ENCODE data around the gene CNTLN. TPM values are rescaled to one million over a fixed set of nuclear protein-coding genes. Genes with fewer than 3 reads are reported as not detected.

The CNTLN gene
- total and polyA plus RNA-seq, 2 experiments from 2014 or later, result 17.7 to 21.8 TPM

DNA sequence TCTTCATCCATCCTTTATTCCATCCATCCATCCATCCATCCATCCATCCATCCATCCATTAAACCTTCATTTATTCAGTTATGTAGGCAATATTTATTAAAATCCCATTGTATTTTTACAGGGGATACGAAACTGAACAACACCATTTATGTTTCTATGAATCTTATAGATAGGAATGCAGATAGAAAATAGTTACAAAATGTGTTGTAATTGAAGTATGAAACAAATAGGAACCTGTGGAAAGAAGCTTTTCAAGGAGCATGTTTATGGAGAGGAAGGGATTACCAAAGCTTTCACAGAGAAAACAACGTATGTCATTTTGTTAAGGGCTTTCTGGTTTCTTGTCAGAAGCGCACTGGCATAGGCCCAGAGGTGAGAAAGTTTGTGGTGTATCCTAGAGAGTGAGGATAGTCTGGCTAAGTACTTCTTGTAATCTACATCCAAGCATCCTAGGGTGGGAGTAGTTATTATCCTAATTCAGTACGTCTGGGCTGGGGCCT lies 184.0 kb downstream of the CNTLN start (continued):
- TF ChIP-seq, protein P1, sequence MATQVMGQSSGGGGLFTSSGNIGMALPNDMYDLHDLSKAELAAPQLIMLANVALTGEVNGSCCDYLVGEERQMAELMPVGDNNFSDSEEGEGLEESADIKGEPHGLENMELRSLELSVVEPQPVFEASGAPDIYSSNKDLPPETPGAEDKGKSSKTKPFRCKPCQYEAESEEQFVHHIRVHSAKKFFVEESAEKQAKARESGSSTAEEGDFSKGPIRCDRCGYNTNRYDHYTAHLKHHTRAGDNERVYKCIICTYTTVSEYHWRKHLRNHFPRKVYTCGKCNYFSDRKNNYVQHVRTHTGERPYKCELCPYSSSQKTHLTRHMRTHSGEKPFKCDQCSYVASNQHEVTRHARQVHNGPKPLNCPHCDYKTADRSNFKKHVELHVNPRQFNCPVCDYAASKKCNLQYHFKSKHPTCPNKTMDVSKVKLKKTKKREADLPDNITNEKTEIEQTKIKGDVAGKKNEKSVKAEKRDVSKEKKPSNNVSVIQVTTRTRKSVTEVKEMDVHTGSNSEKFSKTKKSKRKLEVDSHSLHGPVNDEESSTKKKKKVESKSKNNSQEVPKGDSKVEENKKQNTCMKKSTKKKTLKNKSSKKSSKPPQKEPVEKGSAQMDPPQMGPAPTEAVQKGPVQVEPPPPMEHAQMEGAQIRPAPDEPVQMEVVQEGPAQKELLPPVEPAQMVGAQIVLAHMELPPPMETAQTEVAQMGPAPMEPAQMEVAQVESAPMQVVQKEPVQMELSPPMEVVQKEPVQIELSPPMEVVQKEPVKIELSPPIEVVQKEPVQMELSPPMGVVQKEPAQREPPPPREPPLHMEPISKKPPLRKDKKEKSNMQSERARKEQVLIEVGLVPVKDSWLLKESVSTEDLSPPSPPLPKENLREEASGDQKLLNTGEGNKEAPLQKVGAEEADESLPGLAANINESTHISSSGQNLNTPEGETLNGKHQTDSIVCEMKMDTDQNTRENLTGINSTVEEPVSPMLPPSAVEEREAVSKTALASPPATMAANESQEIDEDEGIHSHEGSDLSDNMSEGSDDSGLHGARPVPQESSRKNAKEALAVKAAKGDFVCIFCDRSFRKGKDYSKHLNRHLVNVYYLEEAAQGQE (IDR thresholded peaks at IDR 0.05; ENCODE audit: unreplicated experiment), result no peak
- no peak for TF ChIP-seq ZNF114 (CRISPR knock-in tag; IDR thresholded peaks at IDR 0.05)
- TF ChIP-seq EZH2phosphoT487 (IDR thresholded peaks at IDR 0.05; ENCODE audit: unreplicated experiment), result no peak
- TF ChIP-seq CREB1 (CRISPR knock-in tag; IDR thresholded peaks at IDR 0.05; ENCODE audit: low read depth), result no peak

DNA sequence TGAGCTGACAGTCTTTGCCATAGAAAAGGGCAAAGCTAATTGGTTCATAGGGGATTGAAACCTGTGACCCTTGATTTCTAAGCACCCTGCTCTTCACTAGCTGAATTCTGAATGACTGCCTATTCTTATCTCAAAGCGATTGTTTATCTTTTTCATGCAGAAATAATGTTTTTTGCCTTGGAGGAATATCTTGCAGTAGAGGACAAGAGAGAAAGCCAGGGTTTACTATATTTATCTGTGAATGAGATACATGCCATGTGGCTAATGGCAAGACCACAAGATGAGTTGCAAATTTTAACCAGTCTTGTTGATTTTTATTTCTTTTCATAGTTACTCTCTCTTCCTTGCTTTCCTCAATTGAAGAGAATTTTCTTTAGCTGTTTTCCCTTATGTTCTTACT lies 185.0 kb downstream of the CNTLN start:
- H3K36me3 Mint-ChIP-seq (ENCODE audit: low read depth), result no peaks in the 10 kb centered on the region
- no peaks in the 10 kb centered on the region for H3K9me3 Mint-ChIP-seq
- Histone ChIP-seq H4K20me1 (replicated peaks; ENCODE audit: insufficient read depth) (no peaks in the 10 kb centered on the region), H3K27ac (ENCODE audit: low read depth) (no peak overlapping the region), H3K4me3 (no peak overlapping the region), H2AFZ (no peak overlapping the region), H3K27me3 (ENCODE audit: insufficient read depth) (no peaks in the 10 kb centered on the region), H3F3A (replicated peaks; ENCODE audit: low read depth) (no peaks in the 10 kb centered on the region), H3K79me2 (replicated peaks; ENCODE audit: insufficient read depth) (no peaks in the 10 kb centered on the region), H3K4me2 (no peak overlapping the region), H3K9me2 (ENCODE audit: insufficient read depth) (no peaks in the 10 kb centered on the region), H3K4me1 (ENCODE audit: insufficient read depth) (peaks cover 3% of the 10 kb centered on the region; the same call in 1 of the 2 replicates), H3K36me3 (ENCODE audit: insufficient read depth) (no peaks in the 10 kb centered on the region)
- no peak for ATAC-seq
- no peaks in the 10 kb centered on the region for H3K27me3 Mint-ChIP-seq (ENCODE audit: insufficient read depth, low read depth, poor library complexity)
- H3K4me3 Mint-ChIP-seq, result no peak overlapping the region
- TF ChIP-seq JUNB (IDR thresholded peaks at IDR 0.05; ENCODE audit: unreplicated experiment) (no peak), ZNF114 (CRISPR knock-in tag; IDR thresholded peaks at IDR 0.05) (no peak), EZH2phosphoT487 (IDR thresholded peaks at IDR 0.05; ENCODE audit: unreplicated experiment) (no peak)
- TF ChIP-seq, protein P2, sequence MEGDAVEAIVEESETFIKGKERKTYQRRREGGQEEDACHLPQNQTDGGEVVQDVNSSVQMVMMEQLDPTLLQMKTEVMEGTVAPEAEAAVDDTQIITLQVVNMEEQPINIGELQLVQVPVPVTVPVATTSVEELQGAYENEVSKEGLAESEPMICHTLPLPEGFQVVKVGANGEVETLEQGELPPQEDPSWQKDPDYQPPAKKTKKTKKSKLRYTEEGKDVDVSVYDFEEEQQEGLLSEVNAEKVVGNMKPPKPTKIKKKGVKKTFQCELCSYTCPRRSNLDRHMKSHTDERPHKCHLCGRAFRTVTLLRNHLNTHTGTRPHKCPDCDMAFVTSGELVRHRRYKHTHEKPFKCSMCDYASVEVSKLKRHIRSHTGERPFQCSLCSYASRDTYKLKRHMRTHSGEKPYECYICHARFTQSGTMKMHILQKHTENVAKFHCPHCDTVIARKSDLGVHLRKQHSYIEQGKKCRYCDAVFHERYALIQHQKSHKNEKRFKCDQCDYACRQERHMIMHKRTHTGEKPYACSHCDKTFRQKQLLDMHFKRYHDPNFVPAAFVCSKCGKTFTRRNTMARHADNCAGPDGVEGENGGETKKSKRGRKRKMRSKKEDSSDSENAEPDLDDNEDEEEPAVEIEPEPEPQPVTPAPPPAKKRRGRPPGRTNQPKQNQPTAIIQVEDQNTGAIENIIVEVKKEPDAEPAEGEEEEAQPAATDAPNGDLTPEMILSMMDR (conservative IDR thresholded peaks at IDR 0.05; ENCODE audit: low read depth in 2 of 2), result no peak
- TF ChIP-seq, protein P3, sequence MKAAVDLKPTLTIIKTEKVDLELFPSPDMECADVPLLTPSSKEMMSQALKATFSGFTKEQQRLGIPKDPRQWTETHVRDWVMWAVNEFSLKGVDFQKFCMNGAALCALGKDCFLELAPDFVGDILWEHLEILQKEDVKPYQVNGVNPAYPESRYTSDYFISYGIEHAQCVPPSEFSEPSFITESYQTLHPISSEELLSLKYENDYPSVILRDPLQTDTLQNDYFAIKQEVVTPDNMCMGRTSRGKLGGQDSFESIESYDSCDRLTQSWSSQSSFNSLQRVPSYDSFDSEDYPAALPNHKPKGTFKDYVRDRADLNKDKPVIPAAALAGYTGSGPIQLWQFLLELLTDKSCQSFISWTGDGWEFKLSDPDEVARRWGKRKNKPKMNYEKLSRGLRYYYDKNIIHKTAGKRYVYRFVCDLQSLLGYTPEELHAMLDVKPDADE (IDR thresholded peaks at IDR 0.05), result no peak
- H3K27ac Mint-ChIP-seq, result peak overlapping the region; percentile 45; the same call in 1 of the 2 replicates
- peaks cover 6% of the 10 kb centered on the region for H3K4me1 Mint-ChIP-seq
- DNase-seq (ENCODE audit: low spot score), result no peak
